HG03558 (cell line): ENCODE measurements around the gene PTPN2.
"Not testable (repeated sequence)": the region's sequence is repeated elsewhere in the genome, so short reads cannot be mapped to it uniquely, and the experiment has no call there.

Experiments
- ATAC-seq: cut with Tn5 transposase; IDR thresholded peaks from one replicate; pipeline ENCODE4 v1.9.1; 2021; ENCODE audit warnings: moderate number of reproducible peaks; ENCODE audit not compliant: unreplicated experiment; ENCODE audit errors: extremely low read depth

The PTPN2 gene

DNA sequence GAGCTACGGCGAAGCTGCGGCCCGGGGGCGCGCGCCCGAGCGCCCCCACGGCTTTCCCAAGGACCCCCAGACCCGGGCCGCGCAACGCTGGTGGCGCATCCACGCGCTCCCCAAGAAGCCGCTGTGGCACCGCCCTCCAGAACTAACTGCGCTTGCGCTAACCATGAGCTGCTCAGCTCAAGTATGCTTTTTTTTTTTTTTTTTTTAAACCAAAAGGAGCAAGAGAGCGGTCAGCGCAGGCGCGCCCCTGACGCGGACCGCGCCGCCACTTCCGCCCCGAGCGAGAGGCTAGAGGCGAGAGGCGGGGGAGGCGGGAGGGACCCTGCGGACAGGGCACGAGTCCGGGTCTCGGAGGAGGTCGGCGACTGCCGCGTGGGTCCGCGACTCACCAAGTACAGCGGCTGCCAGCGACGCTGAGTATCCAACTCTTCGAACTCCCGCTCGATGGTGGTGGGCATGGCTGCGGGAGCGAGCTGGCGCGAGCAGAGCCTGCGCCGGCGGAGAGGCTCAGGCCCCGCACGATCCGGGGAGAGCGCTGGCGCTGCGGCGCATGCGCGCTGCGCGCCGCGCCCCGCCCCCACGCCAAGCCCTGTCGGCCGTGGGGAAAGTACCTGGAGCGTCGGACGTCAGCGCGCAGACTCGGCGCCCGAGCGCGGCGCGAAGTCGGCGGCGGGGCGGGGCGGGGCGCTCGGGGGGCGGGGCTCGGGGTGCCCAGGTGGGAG is at the start of gene PTPN2:
TSS of gene PTPN2 (minus strand) at position 554 of the 722 bp plus-strand sequence. CDS start at position 458, 96 bp downstream.
- ATAC-seq: peak; percentile 48

DNA sequence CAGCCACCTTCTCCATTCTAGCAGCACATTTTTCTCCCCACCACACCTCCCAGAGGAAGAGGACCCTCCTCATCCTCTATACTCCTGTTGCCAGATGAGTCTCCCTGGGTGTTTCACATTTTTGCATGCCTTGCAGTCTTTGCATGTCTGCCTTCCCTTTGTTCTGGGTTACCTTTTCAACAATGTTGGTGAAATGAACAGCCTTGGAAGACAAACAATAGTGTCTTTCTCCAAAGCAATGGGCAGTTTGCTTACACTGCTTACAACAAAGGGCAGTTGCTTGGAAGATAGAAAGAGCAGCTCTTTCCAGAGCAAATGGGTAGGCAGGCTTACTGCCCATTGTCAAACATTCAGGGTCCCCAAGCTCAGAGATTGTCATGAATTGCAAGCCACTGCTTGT is 49.3 kb upstream of the PTPN2 start:
- ATAC-seq: no peak

DNA sequence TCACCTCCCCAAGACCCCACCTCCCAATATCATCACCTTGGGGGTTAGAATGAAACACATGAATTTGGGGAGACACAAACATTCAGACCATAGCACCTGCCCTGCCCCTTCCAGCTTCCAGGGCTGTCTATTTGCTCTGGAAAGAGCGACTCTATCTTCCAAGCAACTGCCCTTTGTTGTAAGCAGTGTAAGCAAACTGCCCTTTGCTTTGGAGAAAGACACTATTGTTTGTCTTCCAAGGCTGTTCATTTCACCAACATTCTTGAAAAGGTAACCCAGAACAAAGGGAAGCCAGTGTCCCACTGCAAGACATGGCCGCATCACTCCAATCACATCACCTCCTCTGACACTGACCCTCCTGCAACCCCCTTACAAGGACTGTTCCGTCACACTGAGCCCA is 46.9 kb upstream of the PTPN2 start:
- no peak for ATAC-seq

DNA sequence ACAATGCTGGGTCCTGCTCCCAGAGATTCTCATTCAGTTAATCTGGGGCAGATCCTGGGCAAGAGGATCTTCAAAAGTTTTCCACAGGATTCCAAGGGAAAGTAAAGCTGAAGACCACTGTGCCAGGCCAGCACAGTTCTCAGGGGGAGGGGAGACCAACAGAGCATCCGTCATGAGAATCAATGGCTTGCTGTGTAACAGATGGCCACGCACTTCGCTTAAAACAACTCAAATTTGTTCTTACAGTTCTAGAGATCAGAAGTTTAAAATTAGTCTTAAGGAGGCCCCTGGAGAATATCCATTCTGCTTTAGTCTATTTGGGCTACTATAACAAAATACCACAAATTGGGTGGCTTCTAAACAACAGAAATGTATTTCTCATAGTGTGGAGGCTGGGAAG is 46.3 kb upstream of the PTPN2 start:
- no peak for ATAC-seq

DNA sequence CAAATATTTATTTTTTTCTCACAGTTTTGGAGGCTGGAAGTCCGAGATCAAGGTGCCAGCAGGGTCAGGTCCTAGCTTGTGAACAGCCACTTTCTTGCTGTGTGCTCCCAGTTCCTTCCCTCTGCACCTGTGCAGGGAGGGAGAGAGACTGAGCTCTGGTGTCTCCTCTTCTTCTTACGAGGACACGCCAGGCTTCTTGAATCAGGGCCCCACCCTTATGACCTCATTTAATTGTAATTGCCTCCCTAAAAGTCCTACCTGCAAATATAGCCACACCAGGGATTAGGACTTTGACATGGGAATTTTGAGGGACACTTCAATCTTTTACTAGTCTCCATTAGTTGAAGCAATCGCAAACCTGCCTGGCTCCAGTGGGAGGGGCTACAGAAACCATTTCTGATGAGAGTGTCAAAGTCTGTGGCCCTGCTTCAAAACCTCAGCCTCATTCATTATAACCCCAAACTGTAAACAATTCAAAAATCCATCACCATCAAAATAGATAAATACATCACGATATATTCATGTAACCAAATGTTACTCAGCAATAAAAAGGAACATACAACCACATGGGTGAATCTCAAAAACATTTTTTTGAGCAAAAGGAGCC is 45.5 kb upstream of the PTPN2 start:
- no peak for ATAC-seq

DNA sequence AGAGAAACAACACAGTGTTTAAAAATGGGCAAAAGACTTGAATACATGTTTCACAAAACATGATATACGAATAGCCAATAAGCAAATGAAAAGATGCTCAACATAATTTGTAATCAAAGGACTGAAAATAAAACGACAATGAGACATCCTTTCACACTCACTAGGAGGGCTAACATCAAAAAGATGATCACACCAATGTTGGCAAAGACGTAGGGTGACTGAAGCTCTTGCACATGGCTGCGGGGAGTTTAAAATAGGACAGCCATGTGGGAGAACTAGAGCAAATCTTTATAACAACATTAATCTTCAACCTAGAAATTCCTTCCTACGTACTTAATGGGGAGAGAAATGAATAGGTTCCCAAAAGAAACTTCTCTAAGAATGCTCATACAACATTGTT is 44.6 kb upstream of the PTPN2 start:
- no peak for ATAC-seq

DNA sequence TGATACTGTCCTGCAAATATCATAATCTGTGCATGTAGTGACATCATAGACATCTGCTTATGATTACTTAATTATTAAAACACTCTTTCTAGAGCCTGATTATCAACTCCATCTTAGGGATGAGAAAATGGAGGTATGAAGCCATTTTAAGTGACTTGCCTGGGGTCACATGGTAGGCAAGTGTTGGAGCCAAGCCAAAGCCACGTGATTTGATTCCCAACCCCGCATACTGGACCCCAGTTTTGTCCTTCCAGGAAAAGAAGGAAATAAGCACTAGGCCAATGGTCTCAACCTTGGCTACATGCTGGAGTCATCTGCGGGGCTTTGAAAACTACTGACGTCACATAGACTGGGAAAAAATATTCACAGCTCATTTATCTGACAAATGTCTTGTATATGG is 44.2 kb upstream of the PTPN2 start:
- ATAC-seq: no peak

DNA sequence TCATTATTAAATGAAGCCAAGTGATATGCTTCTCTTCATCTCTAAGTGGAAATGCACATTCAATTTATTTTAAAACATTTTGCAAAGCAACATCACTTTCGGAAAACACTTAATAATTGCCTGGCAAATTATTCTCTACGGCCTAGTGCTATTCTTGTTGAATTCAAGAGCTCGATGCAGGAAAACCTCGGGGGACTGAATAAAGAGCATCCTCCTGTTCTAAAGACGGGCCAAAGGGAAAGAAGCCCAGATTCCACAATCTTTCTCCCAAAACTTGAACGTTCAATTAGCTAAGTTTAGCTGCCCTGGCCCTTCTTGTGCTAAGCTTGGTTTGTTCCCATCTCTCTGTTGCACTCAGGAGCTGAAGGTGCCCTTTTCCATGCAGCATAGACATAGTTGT is 40.6 kb upstream of the PTPN2 start:
- ATAC-seq: no peak

DNA sequence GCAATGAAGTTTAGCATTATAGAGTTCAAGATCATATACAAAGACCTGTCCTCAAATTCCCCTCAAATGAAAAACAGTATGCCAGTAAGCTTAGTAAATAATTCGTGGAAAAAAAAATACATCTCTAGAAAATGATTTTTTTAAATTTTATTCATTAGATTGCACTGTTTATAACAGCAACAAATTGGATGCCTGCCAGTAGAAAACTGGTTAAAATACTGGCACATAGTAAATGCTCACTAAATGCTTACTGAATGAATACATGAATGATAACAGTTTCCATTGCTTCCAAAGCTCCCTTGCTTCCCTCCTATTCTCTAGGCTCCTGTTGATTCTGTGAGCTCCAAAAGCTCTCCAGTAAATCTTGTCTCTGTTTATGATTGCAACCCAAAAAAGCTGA is 38.2 kb upstream of the PTPN2 start:
- no peak for ATAC-seq

DNA sequence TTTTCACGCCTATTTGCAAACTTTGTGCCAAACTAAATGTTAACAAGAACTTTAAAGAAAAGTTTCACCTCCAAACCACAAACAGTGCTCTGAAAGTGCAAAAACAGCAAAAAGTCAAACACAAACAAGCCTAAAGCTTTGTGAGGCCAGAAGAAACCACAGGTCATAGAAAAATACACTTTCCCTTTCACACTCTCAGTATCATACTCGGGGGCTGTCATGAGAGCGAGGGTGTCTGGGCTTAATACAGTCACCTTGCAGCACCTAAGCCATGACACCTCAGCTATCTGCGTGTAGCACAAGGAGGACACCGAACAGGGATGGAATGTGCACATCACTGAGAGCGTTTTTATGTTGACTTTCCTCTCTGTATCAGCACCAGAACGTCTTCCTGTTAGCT is 37.1 kb upstream of the PTPN2 start:
- ATAC-seq: no peak

DNA sequence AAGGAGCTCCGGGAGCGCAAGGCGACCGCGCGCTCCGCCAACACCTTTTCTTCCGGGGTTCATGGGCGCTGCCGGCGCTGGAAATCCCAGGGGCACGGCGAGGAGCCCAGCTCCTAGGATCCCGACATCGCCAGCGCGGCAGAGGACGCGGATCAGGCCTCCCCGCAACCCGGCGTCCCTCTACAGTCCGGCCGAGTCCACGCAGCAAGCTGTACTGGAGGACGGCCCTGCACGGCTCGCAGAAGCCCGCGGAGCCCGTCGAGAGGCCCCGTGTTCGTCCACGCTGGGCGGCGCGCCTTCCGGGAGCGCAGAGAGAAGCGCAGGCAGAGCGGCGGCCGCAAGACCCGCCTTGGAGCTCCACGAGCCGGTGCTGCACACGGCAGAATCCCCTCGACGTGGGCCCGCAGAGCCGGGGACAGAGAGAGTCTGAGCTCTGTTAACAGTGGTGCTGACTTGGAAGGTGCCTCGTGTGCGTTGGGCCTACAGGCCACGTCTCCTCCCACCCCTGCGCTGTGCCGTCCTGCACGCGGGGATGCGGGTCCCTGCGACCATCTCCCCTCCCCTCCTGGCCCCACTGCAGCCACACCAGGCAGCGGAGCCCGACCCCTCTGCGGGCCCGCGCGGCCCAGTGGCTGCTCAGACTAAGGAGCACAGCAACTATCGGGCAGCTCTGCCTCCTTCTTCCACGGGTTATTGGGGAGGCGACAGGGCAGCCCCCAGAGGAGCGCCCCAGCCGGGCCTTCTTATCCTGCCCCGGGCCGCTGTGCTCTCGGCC is 28.1 kb upstream of the PTPN2 start:
- ATAC-seq: no peak

DNA sequence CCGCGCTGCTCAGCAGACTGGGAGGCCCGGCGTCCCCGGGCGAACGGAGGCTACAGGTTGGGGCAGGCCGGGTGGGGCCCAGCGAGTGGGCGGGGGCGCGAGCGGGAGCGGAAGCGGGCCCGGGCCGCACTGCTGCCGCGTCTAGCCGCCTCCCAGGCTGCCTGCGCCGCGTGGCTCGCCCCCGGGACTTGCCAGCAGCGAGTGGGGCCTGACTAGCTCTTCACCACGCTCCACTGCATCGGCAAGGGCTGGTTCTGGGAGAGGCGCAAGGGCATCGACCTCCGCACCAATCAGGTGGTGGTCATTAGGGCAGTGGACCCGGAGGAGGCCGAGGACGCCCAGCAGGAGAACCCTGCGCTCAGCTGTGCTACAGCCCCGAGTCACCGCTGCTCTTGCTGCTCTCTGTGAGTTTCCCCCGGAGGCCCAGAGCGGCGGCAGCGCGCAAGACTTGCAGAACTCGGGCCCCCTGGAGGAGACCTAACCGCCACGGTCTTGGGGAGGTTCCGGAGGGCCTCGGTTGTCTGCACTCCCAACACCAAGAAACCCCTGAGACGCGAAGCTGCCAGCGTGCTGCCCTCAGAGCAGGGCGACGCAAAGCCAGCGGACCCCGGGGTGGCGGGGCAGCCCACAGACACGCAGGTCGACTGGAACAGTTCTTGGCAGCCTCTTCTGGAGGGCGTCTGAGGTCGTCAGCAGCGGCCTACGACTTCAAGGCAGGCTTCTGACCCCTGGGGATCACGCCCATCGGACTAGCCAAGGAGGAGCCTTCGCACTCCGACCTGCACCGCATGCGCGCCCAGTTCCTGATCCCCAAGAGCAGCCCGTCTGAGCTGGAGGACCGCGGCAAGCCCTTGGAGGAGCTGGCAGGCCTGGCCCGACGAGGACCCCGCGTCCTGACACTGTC is 27.2 kb upstream of the PTPN2 start:
- ATAC-seq: no peak

DNA sequence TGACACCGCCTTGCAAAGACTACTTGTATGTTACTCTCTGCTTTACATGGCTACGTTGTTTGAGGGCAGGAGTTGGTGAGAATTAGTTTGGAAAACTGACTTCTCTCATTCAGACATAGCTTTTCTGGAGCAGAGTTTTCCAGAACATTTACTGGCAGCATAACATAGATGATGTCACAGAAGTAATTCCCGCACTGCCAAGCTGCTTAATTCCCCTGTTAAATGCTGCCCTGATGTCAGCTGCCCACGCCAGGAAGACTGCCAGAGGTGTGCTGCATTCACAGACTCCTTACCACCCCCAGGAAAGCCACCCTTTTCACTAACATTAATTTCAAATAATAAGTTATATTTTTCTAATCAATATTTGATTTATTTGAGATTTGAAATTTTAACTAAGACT is 24.7 kb upstream of the PTPN2 start:
- no peak for ATAC-seq

DNA sequence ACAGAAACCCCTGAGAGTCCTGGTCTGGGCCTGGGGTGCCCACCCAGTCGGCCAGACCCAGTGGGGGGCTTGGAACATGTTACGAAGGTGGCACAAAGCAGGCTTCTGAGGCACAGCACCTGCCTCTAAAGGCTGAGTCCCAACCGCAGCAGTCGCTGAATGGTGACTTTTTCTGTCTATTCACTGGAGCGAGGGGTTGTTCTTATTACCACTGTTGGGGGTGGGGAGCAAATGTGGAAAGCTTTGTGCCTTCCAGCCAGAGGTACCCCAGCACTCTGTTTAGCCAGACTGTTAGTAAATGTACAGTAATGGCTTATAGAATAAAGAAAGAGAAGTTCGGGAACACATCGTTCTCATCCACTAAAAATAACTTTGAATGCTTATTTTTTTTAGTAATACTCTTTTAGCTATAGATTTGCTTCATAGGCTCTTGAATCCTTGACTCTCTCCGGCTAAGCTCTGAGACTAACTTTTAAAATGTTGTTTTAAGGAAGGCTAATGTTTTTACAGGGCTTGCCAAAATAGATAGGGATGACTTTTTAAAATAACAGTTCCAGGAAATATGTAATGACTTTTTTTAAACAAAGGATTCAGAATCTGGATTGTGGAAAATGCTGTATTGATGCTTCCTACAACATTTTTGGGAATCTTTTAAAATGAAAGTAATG is 23.4 kb upstream of the PTPN2 start:
- no peak for ATAC-seq

DNA sequence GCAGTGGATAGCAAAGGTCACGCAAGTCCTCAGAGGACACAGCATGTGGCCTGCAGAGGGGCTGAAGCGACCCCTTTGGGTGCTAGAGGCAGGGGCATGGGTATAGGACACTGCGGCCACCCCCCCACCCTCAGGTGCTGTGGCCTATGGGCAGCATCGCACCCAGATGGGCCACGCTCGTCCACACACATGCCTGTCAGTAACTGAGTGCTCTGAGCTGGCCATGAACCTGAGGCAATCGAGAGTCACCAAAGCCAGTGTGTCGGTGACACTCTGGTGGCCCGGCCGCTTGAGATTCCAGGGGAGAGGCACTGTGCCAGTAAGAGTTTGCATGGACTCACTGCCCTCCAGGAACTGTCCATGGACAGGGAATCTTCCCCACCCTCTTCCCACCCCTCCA is 22.7 kb upstream of the PTPN2 start:
- no peak for ATAC-seq

DNA sequence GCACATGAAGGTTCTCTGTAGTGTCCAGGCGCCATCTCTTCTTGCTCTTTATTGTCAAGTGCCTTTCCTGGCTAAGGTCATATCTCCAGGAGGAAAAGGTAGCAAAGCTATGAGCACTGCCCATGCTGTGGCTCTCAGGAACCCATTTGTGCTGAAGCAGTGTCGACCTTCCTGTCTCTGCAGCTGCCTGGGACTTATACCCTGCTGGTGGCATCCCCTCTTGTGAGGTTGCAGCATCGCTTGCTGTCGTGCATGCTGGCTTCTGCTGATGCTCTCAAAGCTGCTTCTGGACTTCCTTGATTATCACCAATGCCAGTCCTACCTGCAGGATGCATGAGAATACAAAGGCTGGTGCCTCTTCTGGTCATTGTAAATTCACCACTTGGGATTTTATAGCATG is 22.1 kb upstream of the PTPN2 start:
- ATAC-seq: no peak

DNA sequence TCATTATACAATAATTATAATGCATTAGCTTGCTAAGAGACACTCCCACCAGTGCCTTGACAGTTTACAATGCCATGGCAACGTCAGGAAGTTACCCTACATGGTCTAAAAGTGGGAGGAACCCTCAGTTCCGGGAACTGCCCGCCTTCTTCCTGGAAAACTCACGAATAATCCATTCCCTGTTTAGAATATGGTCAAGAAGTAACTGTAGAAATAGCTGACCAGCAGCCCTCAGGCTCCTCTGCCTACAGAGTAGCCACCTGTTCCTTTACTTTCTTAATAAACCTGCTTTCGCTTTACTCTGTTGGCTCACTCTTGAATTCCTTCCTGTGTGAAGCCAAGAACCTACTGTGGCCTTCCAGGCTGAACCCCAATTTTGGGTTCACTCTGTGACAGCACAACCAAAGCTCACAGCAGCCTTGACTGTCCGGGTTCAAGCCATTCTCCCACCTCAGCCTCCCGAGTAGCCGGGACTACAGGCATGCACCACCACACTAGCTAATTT is 20.0 kb upstream of the PTPN2 start:
- ATAC-seq: no peak

DNA sequence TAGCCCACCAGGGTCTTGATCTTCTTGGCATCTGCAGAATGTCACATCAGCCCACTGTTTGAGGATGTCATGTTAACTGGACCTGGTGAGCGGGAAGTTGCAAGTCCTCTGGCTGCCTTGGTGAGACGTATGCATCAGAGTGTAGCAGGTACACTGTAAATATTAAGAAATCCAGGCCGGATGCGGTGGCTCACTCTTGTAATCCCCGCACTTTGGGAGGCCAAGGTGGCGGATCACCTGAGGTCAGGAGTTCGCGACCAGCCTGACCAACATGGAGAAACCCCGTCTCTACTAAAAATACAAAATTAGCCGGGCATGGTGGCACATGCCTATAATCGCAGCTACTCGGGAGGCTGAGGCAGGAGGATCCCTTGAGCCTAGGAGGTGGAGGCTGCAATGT is 17.2 kb upstream of the PTPN2 start:
- ATAC-seq: not testable (repeated sequence)

DNA sequence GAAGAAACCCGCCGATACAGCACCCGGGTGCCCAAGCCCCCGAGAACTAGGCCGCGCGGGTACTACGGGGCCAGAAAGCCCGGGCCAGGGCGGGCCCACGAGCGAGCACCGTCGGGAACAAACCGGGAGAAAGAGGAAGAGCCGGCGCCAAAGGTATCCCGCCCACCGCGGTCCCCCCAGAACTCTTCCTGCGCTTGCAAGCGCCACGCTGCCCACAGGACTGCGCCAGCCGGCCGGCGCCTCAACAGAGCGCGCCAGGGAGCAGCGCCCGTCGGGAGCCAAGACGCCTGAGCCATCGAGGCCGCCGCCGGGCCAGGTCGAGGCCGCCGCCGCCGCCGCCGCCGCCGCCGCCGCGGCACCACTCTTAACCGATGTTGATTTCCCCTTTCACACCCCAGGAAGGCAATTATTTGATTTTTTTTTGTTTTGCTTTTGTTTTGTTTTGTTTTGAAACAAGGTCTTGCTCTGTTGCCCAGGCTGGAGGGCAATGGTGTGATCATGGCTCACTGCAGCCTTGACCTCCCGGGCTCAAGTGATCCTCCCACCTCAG is 12.8 kb upstream of the PTPN2 start:
- ATAC-seq: not testable (repeated sequence)
